ENCODE measurements around the gene FNDC11. TPM values are rescaled to one million over a fixed set of nuclear protein-coding genes. Genes with fewer than 3 reads are reported as not detected.
A peak's percentile ranks its signal among the peaks of the same experiment; 100 is the strongest.
"Not testable (repeated sequence)": the region's sequence is repeated elsewhere in the genome, so short reads cannot be mapped to it uniquely, and the experiment has no call there.

FNDC11 gene
- total RNA-seq, 3 donors from 2014 or later (not counting 1 experiment from before 2014, with no cell fraction given): 0.19 to 0.75 (median 0.25) TPM

- Mint-ChIP-seq H3K4me3 (no peak overlapping the region), H3K36me3 (no peaks in the 10 kb centered on the region), H3K4me1 (peaks cover 0 to 7% of the 10 kb centered on the region in 2 donors), H3K27me3 (ENCODE audit: low read depth in 2 of 2) (no peaks in the 10 kb centered on the region), H3K9me3 (no peaks in the 10 kb centered on the region), H3K27ac (peak overlapping the region in 1 of 2 donors; percentile 57)
- Histone ChIP-seq H3K27me3 (ENCODE audit: control insufficient read depth, insufficient read depth, low read length) (no peaks in the 10 kb centered on the region), H3K4me3 (ENCODE audit: low read length) (no peak overlapping the region), H3K9me3 (ENCODE audit: control insufficient read depth, insufficient read depth, low read length) (no peaks in the 10 kb centered on the region), H3K27ac (ENCODE audit: low read length) (no peak overlapping the region), H3K4me1 (ENCODE audit: control insufficient read depth, insufficient read depth, low read length) (peaks cover 5% of the 10 kb centered on the region), H3K36me3 (ENCODE audit: control insufficient read depth, insufficient read depth, low read length) (peaks cover 30% of the 10 kb centered on the region)
- TF ChIP-seq, protein P1, sequence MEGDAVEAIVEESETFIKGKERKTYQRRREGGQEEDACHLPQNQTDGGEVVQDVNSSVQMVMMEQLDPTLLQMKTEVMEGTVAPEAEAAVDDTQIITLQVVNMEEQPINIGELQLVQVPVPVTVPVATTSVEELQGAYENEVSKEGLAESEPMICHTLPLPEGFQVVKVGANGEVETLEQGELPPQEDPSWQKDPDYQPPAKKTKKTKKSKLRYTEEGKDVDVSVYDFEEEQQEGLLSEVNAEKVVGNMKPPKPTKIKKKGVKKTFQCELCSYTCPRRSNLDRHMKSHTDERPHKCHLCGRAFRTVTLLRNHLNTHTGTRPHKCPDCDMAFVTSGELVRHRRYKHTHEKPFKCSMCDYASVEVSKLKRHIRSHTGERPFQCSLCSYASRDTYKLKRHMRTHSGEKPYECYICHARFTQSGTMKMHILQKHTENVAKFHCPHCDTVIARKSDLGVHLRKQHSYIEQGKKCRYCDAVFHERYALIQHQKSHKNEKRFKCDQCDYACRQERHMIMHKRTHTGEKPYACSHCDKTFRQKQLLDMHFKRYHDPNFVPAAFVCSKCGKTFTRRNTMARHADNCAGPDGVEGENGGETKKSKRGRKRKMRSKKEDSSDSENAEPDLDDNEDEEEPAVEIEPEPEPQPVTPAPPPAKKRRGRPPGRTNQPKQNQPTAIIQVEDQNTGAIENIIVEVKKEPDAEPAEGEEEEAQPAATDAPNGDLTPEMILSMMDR (IDR thresholded peaks at IDR 0.05): no peak
- intact Hi-C loops (cut with micrococcal nuclease): no loop called here
- no peak for DNase-seq
- 96% methylated on average over 14 of the region's 14 CpGs for WGBS (ENCODE audit: insufficient coverage)
- peak in 1 of 3 donors; percentile 23 for ATAC-seq
Observed at GRCh38 chr20:63558804-63559484, 5.0 kb downstream of the FNDC11 start.

- H3K27ac ChIP-seq (ENCODE audit: low read length); H3K9me3 Mint-ChIP-seq; H3K9me3 ChIP-seq (ENCODE audit: control insufficient read depth, insufficient read depth, low read length); H3K4me1 ChIP-seq (ENCODE audit: control insufficient read depth, insufficient read depth, low read length); H3K27me3 Mint-ChIP-seq (ENCODE audit: low read depth in 2 of 2); H3K4me3 ChIP-seq (ENCODE audit: low read length); H3K27me3 ChIP-seq (ENCODE audit: control insufficient read depth, insufficient read depth, low read length); intact Hi-C loops (cut with micrococcal nuclease); DNase-seq; H3K36me3 Mint-ChIP-seq; H3K4me1 Mint-ChIP-seq; H3K4me3 Mint-ChIP-seq: not testable (repeated sequence)
- peaks cover 32% of the 10 kb centered on the region for H3K36me3 ChIP-seq (ENCODE audit: control insufficient read depth, insufficient read depth, low read length)
- ATAC-seq: peak in 1 of 3 donors; percentile 22
- 96% methylated on average over 31 of the region's 31 CpGs for WGBS (ENCODE audit: insufficient coverage)
- peak overlapping the region in 1 of 2 donors; percentile 57 for H3K27ac Mint-ChIP-seq
Observed at GRCh38 chr20:63559485-63560332, 5.8 kb downstream of the FNDC11 start.

DNA sequence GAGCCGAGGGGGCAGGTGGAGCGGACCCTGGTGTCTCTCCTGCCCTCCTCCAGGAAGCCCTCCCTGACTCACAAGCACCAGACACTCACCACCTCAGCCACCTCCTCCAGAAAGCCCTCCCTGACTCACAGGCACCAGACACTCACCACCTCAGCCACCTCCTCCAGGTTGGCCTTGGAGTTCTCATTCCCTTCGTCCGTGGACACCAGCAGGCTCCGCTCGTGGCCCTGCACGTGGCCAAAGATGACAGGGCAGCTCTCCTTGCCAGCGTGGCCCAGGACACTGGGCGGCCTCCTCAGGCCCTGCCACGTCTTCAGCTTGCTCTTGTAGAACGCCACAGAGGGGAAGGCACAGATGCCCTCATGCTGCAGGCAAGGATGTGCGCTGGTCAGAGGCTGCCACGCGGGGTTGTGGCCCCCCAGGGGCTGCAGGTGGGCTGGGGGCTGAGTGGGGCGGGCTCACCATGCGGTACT is 6.4 kb downstream of the FNDC11 start:
- no peaks in the 10 kb centered on the region for H3K4me1 ChIP-seq (ENCODE audit: control insufficient read depth, insufficient read depth, low read length)
- DNase-seq: no peak

More for the DNA sequence above, 6.4 kb downstream of the FNDC11 start:
- Histone ChIP-seq H3K4me3 (ENCODE audit: low read length) (no peak overlapping the region), H3K27me3 (ENCODE audit: control insufficient read depth, insufficient read depth, low read length) (no peaks in the 10 kb centered on the region), H3K36me3 (ENCODE audit: control insufficient read depth, insufficient read depth, low read length) (peaks cover 34% of the 10 kb centered on the region), H3K27ac (ENCODE audit: low read length) (no peak overlapping the region), H3K9me3 (ENCODE audit: control insufficient read depth, insufficient read depth, low read length) (no peaks in the 10 kb centered on the region)
- intact Hi-C loops (cut with micrococcal nuclease): no loop called here
- peak overlapping the region in 1 of 2 donors; percentile 44 for H3K27ac Mint-ChIP-seq
- 97% methylated on average over 16 of the region's 16 CpGs for WGBS (ENCODE audit: insufficient coverage)
- TF ChIP-seq, protein P1 (IDR thresholded peaks at IDR 0.05): no peak
- no peaks in the 10 kb centered on the region for H3K9me3 Mint-ChIP-seq
- no peaks in the 10 kb centered on the region for H3K27me3 Mint-ChIP-seq (ENCODE audit: low read depth in 2 of 2)
- no peak for ATAC-seq
- no peaks in the 10 kb centered on the region for H3K36me3 Mint-ChIP-seq
- H3K4me3 Mint-ChIP-seq: no peak overlapping the region
- peaks cover 0 to 7% of the 10 kb centered on the region in 2 donors for H3K4me1 Mint-ChIP-seq
